Adrenal gland (tissue), 12 donors: ENCODE results near the gene MPI. TPM values are rescaled to one million over a fixed set of nuclear protein-coding genes. Genes with fewer than 3 reads are reported as not detected.

ENCODE experiments used
- DNase-seq, 7 donors: peaks; one replicate each; pipeline ENCODE4 v3.0.0-alpha.2; 2019 to 2020
- H3K27ac ChIP-seq, 5 donors: fragments of 200-600 bp; sonication (generic) in 4 of 5; 1 replicate in 3 of 5; 2 replicates in 2 of 5; pipeline versions ENCODE4 v1.5.1 to v1.8.0; 2016 to 2020; ENCODE audit warnings: mild to moderate bottlenecking in 1 of 5
- H3K27me3 ChIP-seq: fragments of 200-600 bp; 2 replicates; pipeline ENCODE4 v1.8.0; 2021
- H3K36me3 ChIP-seq, 2 donors: fragments of 200-600 bp; replicated peaks in 1 of 2; 1 replicate in 1 of 2; 2 replicates in 1 of 2; pipeline versions ENCODE4 v1.5.1 to v1.8.0; 2018 to 2022
- H3K4me1 ChIP-seq, 2 donors: fragments of 200-600 bp; replicated peaks in 1 of 2; 1 replicate in 1 of 2; 2 replicates in 1 of 2; pipeline versions ENCODE4 v1.5.1 to v1.8.0; 2018 to 2021
- H3K4me3 ChIP-seq, 4 donors: fragments of 200-600 bp; sonication (generic) in 3 of 4; one replicate each; pipeline ENCODE4 v1.5.1; 2016 to 2018
- H3K9me3 ChIP-seq, 3 donors: fragments of 200-600 bp; sonication (generic) in 1 of 3; replicated peaks in 1 of 3; 1 replicate in 2 of 3; 2 replicates in 1 of 3; pipeline versions ENCODE4 v1.5.1 to v1.8.0; 2016 to 2021
- CTCF ChIP-seq, 6 experiments: fragments of 450-650 bp in 4 of 6; fragments of 200-600 bp in 2 of 6; sonication (generic) in 1 of 6; IDR thresholded peaks; 1 replicate in 5 of 6; 2 replicates in 1 of 6; pipeline versions ENCODE4 v1.5.1 to v1.8.0; 2016 to 2021; ENCODE audit warnings: antibody characterized with exemption in 6 of 6, mild to moderate bottlenecking in 2 of 6, moderate library complexity in 1 of 6
- POLR2A ChIP-seq, 2 donors: fragments of 450-650 bp; IDR thresholded peaks; one replicate each; pipeline ENCODE4 v1.6.1; 2017; ENCODE audit warnings: antibody characterized with exemption in 2 of 2, mild to moderate bottlenecking in 2 of 2, moderate library complexity in 1 of 2
- WGBS, 4 donors: extraction: QIAGEN DNeasy Blood & Tissue Kit in 2 of 4; methylation state at CpG; one replicate each; pipeline versions ENCODE4 v1.1.5 to v1.1.7; 2013 to 2017; 5-methylcytosine and 5-hydroxymethylcytosine counted together
- intact Hi-C, 2 donors: fragments of 100-400 bp; cut with DNase I; formaldehyde crosslinking; loops; one replicate each; pipeline versions ENCODE4 v1.14.1 to v1.15.0; 2022 to 2023
- polyA plus RNA-seq, 3 donors: library from polyadenylated mRNA; stranded (reverse); fragments of 200-250 nt in 2 of 3; fragments of 350-450 nt in 1 of 3; fragmentation: Illumina TruSeq in 1 of 3; extraction: RNeasy Lipid Tissue Mini Kit (QIAGEN cat#74804) in 1 of 3; gene quantifications; one replicate each; pipeline ENCODE4 v1.2.3, GENCODE V29; 2013 to 2014
- total RNA-seq, 9 donors: library from RNA; depleted of rRNA in 4 of 9; stranded (reverse); fragments of >200 nt in 4 of 9; fragments of 120-200 nt in 1 of 9; fragmentation: NEBNext Ultra II Directional in 1 of 9; extraction: Animal tissue kit (Norgen Biotek cat#: 25700) in 1 of 9; gene quantifications; one replicate each; pipeline versions ENCODE4 v1.1.0 to v1.2.4, GENCODE V29; 2013 to 2023
- donor health status: healthy with polysubstance abuse.
- donor health status: Bipolar disorder and iron deficiency.
- donor health status: DM: yes; HTN: yes; CAD: no.
- donor health status: DM: no; HTN: no; CAD: no.
- donor health status: DM: no; HTN: no; CAD: no.
- donor health status: DM: yes; HTN: yes; CAD: no.

The MPI gene
- total and polyA plus RNA-seq, 12 donors: 26.2 to 218 (median 105) TPM

GRCh38 chr15:74902295-74903075, 12.6 kb downstream of the MPI start:
- DNase-seq: no peak
- Histone ChIP-seq H3K36me3 (peaks cover 0 to 51% of the 10 kb centered on the region in 2 donors), H3K9me3 (no peaks in the 10 kb centered on the region), H3K27ac (no peak overlapping the region), H3K27me3 (no peaks in the 10 kb centered on the region), H3K4me3 (no peak overlapping the region), H3K4me1 (peaks cover 6 to 31% of the 10 kb centered on the region in 2 donors)
- WGBS, 4 donors: 79 to 92% (median 85%) methylated on average over 3 to 4 of the region's 4 CpGs
- intact Hi-C loops: no loop called here
- no peak for TF ChIP-seq POLR2A (IDR thresholded peaks at IDR 0.05)
- no peak for TF ChIP-seq CTCF (IDR thresholded peaks at IDR 0.05)

GRCh38 chr15:74903676-74904075, 13.8 kb downstream of the MPI start:
- DNase-seq: no peak
- intact Hi-C loops: no loop called here

GRCh38 chr15:74904190-74904805, 14.5 kb downstream of the MPI start:
- no peak for TF ChIP-seq CTCF (IDR thresholded peaks at IDR 0.05)
- no peak for TF ChIP-seq POLR2A (IDR thresholded peaks at IDR 0.05)
- WGBS, 4 donors: 76 to 87% (median 81%) methylated on average over 7 of the region's 7 CpGs
- H3K4me1 ChIP-seq: peaks cover 6 to 32% of the 10 kb centered on the region in 2 donors
- intact Hi-C loops: no loop called here
- peaks cover 0 to 45% of the 10 kb centered on the region in 2 donors for H3K36me3 ChIP-seq
- no peak overlapping the region for H3K27ac ChIP-seq
- DNase-seq: peak in 1 of 7 donors; percentile 4
- H3K4me3 ChIP-seq: no peak overlapping the region
- no peaks in the 10 kb centered on the region for H3K9me3 ChIP-seq
- H3K27me3 ChIP-seq: no peaks in the 10 kb centered on the region

More at GRCh38 chr15:74903676-74904075, 13.8 kb downstream of the MPI start:
- Histone ChIP-seq H3K4me3 (no peak overlapping the region), H3K9me3 (no peaks in the 10 kb centered on the region), H3K4me1 (peaks cover 6 to 32% of the 10 kb centered on the region in 2 donors), H3K27ac (no peak overlapping the region), H3K36me3 (peaks cover 0 to 45% of the 10 kb centered on the region in 2 donors), H3K27me3 (no peaks in the 10 kb centered on the region)
- TF ChIP-seq CTCF (IDR thresholded peaks at IDR 0.05) (no peak), POLR2A (IDR thresholded peaks at IDR 0.05) (no peak)
- WGBS, 4 donors: 49 to 55% (median 54%) methylated on average over 1 of the region's 1 CpG

- 0 to 1% (median 0%) methylated on average over 8 to 20 of the region's 20 CpGs for WGBS, 4 donors
- TF ChIP-seq POLR2A (IDR thresholded peaks at IDR 0.05) (no peak), CTCF (IDR thresholded peaks at IDR 0.05) (no peak)
- intact Hi-C loops: no loop called here
- Histone ChIP-seq H3K4me3 (peak overlapping the region; percentile 48 to 92 (median 86)), H3K27me3 (no peaks in the 10 kb centered on the region), H3K9me3 (no peaks in the 10 kb centered on the region), H3K4me1 (peaks cover 6 to 32% of the 10 kb centered on the region in 2 donors), H3K36me3 (peaks cover 0 to 27% of the 10 kb centered on the region in 2 donors), H3K27ac (peak overlapping the region; percentile 92 to 96 (median 93))
- DNase-seq: peak in 6 of 7 donors; percentile 48 to 67 (median 54)
These were observed 16.2 kb downstream of the MPI start for GRCh38 chr15:74906067-74906449.
